GM21367 (cell line): ENCODE data around the gene GNLY.
"Not testable (repeated sequence)": the region's sequence is repeated elsewhere in the genome, so short reads cannot be mapped to it uniquely, and the experiment has no call there.

Source experiments
- ATAC-seq: cut with Tn5 transposase; IDR thresholded peaks from one replicate; pipeline ENCODE4 v1.9.1; 2021; ENCODE audit not compliant: unreplicated experiment

The GNLY gene

DNA sequence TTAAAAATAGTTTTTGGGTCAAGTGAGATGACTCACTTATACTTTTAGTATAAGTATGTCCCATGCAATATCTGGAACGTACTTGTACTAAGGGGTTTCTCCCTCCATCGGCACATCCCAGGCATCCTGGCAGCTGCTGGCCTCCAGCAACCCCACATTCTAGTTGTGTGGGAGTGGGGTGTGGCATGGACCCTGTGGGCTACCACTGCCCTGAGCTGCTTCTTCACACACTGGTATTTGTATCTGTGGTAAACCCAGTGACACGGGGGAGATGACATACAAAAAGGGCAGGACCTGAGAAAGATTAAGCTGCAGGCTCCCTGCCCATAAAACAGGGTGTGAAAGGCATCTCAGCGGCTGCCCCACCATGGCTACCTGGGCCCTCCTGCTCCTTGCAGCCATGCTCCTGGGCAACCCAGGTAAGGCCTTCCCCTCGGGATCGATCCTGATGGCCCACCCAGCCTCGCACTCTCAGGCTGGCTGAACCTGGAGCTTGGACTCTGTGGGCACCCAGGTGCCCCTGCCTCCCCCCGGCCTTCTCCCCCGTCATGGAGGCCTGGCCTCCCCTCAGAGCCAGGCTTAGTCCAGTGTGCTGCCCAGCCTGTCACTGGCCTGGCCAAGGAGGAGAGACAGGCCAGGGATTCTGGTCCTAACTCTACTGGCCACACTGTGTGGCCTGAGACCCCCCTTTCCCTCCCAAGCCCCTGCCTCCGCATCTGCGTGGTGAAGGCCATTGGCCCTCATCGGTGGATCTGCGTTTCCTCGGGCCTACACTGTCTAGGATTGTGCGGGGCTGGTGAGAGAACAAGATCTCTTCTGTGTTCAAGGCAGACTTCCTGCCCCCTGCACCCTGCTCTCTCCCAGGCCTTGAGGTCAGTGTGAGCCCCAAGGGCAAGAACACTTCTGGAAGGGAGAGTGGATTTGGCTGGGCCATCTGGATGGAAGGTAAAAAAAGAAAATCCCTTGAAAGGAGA lies at the start of gene GNLY:
TSS of gene GNLY (plus strand) at position 307 of the 974 bp plus-strand sequence. CDS start at position 368, 61 bp downstream.
- ATAC-seq = no peak

DNA sequence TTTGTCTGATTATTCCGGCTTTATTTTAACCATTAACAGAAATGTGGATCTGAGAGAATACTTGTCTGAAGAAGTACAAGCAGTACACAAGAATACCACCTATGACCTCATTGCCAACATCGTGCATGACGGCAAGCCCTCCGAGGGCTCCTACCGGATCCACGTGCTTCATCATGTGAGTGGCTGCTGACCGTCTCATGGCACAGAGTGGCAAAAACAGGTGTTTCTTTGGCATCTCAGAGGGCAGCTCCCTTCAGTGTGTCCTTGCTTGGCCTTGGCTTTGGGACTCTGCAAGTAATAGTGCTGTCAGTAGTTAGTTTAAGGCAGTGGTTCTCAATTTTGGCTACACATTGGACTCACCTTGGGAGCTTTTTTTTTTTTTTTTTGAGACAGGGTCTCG lies 49.2 kb upstream of the GNLY start:
- ATAC-seq = no peak

DNA sequence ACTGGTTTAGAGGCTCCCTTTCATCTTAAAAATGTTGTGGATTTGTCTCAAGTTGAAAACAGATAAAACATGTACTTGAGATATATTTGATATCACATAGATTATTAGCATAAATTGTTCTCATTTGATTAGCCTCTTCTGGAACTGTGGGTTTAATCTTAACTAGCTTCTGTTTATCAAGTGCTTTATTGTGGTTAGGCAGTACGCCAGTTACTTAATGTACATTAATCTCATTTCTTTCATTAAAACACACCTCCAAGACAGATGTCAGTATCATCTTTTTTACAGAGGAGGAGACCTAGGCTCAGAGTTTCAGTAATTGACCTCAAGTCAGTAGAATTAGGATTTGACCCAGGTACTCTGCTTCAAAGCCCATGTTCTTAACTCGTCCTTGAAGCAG lies 48.0 kb upstream of the GNLY start:
- no peak for ATAC-seq

DNA sequence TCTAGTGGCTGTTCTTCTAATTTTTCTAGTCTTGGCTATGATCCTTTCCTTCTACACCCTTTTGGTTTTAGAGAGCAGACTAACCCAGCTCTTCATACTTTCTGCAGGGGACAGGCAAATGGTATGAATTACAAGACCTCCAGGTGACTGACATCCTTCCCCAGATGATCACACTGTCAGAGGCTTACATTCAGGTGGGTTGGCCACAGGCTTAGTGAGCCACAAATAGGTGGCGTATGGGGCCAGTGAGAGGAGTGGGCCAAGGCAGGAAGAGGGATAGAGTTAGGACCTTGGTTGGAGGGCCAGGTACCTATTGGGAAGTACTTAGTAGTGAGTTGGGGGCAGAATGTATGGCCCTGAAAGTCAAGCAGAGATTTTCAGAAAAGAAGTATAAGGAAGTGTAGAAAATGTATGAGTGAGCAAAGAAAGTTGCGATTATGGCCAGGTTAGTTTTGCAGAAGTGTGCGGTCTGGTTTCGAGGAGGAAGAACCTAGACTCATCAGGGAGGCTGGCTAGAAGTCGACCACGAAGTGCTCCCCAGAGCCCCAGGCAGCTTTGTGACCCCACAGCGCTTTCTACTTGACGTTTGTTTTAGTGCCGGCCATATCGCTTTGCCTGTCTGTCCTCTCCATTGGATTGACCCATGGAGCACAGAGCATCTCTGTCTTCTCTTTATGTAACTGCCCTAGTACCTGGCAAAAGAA lies 46.2 kb upstream of the GNLY start:
- peak; percentile 80 for ATAC-seq

DNA sequence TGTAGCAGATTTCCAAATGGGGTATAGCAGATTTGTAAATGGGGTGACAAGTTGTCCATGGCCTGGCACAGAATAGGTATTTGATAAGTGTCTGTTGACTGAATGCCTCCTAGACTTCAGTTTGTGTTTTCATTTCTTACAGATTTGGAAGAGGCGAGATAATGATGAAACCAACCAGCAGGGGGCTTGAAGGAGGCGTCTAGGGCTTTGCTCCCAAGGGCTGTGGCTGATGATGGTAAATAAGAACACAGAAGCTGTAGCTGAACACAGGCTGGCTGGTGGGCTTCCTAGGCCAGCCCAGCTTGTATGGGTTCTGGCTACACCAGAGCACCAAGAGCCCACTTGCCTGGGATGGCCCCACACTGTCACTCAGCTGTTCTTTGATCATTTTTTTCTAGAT lies 45.5 kb upstream of the GNLY start:
- peak; percentile 17 for ATAC-seq

DNA sequence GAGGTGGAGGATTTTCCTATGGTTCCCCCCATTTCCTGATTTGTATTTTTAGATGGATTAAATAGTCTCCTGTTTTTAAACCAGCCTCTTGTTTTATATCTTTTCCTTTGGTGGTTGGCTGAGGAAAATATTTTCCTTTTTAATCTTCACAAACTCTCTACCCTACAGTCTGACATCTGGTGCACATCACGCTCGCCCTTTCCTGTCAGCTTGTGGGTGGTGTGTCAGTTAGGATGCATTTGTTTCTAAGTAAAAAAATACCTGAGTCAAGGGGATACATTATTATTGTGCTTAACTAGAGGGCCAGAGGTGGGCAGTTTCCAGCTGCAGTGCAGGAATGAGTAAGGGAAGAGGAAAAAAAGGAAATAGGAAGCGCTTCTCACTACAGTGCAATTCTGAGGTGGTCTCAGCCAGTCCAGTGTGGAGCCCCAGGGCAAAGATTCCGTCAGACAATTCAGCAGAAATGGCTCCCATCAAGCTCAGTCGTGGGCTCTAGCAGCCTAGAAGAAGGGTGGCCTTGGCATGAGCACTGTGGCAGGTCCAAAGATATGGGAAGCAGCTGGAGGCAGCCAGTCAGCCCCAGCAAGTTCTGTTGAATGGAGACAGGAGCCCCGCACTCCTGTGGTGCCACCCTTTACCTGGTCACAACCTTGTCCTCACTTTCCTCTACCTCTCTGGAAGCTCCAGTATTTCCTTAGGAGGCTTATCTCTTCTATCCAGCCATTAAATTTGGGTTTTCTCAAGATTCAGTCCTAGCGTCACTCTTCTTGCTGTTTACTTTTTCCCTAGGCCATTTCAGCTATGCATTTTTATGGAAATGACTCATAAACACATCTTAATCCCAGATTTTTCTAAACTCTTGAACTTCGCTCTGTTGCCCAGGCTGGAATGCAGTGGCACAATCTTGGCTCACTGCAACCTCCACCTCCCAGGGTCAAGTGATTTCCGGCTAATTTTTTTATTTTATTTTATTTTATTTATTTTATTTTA lies 44.7 kb upstream of the GNLY start:
- ATAC-seq = no peak

DNA sequence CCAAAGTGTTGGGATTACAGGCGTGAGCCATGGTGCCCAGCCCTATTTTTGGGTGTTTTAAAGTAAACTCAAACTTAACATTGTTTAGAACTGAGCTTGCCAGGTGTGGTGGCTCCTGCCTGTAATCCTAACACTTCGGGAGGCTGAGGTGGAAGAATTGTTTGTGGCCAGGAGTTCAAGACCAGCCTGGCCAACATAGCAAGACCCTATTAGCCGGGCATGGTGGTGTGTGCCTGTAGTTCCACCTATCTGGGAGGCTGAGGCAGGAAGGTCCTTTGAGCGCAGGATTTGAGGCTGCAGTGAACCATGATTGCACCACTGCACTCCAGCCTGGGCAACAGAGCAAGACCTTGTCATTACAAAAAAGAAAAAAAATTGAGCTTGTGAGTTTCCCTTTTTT lies 43.7 kb upstream of the GNLY start:
- ATAC-seq = no peak

DNA sequence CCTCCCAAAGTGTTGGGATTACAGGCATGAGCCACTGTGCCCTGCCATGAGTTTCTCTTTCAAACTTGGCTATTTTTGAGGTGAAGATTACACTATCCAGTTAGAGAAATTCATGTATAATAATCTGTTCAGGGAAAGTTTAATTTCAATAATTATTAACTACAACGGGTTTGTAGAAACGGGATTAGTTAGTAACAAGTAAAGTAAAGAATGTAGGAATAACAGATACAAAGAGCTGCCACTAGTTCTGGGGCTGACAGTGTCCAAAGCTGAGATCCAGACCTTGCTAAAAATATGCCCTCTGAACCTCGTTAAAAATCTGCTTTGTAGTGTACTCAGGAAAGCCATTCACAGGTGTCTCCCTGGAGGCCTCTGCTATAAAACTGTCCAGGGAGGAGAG lies 43.1 kb upstream of the GNLY start:
- no peak for ATAC-seq

DNA sequence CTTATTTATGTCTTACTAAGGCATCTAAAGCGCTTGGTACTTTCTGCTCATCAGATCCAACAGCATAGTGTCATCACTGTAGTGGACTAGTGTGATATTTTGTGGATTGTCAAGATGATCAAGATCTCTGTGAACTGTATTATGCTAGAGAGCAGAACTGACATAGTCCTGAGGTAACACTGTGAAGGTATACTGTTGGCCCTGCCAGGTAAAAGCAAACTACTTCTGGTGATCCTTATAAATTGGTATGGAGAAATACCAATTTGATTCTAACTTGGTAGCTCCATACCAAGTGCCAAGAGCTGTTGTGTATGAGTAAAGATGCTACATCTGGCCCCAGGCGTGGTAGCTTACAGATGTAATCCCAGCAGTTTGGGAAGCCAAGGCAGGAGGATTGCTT lies 42.1 kb upstream of the GNLY start:
- no peak for ATAC-seq

DNA sequence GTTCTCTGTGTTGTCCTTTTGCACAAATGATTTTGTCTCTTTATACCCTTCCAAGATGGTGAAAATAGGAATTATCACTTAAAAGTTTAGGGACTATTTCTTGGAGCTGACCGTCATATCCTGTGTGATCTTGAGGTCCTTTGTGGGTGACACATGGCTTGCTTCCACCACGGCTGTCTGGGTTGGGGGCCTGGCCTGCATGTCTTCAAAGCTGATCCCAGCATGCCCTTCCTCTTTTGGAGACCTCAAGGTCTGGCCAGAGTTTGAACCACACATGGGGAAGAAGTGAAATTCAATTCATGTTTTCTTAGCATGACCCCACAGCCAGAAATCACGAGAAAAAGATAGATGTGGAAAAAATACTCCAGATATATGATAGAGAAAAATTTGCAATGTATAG lies 40.2 kb upstream of the GNLY start:
- ATAC-seq = no peak

DNA sequence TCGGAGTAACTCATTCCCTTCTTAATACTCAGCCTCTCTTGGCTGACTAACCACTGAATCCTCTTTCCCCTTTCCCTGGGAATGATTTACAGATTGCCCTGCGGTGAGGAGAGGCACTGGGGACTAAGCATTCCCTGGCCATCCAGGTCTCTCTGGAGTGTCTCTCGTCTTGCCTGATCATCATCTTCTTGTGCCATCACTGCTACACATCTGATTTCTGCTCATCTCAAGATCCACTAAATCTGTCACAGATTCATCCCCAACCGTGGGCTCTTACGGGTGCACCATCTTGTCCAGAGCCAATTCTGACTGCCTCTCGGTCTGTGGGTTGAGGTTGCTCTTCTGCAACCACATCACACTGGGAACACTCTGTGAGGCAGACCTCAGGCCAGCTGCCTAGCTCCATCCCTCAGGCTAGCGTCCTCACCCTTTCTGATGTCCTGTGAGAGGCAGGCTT lies 38.2 kb upstream of the GNLY start:
- ATAC-seq = no peak

DNA sequence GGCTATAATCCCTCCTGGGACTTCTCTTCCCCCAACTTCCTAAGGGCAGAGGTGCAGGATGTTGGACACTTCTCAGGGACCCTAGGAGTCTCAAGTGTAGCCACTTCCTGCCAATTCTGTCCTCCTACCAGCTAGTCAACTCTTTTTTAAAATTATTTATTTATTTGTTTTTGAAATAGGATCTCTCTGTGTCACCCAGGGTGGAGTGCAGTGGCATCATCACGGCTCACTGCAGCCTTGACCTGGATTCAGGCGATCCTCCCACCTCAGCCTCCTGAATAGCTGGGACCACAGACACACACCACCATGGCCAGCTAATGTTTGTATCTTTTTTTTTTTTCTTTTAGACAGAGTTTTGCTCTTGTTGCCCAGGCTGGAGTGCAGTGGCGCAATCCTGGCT lies 37.7 kb upstream of the GNLY start:
- no peak for ATAC-seq

DNA sequence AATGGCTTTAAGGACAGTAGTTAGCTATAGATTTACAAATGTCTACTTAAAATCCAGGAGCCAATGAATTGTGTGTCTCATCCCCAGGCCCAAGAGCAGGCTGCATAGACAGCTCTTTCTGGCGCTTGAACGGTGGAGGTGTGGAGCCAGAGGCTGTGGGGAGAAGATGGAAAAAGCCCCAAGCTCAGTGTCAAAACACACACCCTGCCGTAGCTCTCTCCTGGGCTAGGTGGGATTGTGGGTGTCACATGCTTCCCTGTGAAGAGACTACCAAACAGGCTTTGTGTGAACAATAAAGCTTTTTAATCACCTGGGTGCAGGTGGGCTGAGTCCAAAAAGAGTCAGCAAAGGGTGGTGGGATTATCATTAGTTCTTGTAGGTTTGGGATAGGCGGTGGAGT lies 36.8 kb upstream of the GNLY start:
- not testable (repeated sequence) for ATAC-seq

DNA sequence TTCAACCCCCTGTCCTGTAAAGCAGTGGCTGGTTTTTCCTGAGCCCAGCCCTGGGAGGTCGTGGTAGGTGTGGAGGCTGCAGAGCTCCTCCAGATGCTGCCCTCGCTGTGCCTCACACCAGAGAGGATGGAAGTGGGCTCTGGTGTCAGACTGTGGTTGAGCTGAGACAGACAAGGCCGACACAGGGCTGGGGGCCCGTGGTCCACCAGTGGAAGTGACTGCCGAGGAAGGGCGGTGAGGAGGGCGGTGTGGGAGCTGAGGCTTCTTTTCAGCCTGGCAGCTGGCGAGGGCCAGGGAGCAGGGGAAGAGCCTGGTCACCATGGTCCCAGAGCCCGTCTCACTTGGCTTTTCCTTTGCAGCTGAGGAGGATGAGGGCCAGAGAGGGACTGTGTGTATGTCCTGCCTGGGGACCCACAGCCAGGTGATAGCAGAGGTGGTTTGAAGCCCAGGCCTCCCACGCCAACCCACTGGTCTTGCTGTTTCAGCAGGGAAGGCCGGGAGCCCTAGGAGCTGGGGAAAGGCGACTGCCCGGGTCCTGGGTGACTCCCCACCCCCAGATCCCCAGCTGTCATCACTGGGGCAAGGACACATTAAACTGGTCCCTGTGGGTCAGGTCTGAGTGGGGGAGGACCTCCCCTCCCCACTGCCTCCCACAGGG lies 34.7 kb upstream of the GNLY start:
- no peak for ATAC-seq

DNA sequence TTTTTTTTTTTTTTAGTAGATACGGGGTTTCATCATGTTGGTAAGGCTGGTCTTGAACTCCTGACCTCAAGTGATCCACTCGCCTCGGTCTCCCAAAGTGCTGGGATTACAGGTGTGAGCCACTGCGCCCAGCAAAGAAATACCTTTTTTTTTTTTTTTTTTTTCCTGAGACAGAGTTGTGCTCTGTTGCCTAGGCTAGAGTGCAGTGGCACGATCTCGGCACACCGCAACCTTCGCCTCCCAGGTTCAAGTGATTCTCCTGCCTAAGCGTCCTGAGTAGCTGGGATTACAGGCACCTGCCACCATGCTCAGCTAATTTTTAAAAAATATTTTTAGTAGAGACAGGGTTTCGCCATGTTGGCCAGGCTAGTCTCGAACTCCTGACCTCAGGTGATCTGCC lies 33.9 kb upstream of the GNLY start:
- not testable (repeated sequence) for ATAC-seq

DNA sequence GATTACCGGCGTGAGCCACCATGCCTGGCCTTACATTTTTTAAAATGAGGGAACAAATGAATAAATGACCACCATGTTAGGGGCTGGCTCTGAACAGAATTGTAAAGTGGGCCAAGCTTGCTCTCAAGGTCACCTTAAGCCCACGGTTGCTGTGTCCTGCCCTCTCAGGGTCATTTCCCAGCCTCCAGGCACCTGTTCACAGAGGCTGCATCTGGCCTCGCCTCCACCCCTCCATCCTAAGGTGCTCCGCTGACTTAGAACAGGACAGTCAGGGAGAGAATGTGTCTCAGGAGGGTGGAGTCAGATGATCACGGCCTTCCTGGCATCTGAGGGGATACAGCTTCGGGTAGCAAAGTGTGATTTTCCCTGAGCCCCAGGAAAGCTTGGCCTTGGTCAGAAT lies 33.4 kb upstream of the GNLY start:
- no peak for ATAC-seq

DNA sequence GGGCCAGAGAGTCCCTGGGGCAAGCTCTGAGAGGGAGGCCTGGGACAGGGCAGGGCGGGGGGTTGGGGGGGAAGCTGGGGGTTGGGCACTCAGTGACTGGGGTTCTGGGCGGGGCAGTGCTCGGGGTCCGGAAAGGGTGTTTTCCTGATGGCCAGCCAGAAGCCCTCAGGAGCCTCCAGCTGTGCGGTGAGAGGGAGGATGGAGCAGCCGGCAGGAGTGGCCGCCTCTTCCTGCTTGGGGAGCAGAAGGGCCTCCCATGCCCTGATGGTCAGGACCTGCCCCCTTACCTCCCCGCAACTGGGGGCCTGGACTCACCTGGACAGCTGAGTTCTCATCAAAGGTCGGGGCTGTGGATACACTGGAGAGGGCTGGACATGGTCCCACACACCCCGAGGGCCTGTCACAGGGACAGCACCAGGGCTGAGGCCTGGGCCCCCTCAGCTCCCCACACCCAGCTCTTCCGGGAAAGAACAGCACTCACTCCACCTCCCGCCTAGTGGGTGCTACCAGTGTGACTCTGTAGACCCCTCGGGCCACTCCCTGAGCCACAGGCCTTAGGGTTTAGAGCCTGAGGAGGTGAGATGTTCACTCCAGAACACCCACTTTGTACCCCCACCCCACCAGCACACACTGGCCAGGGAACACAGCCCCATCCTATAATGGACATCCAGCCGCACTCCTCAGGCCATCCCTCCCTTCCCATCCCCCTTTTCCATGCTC lies 32.9 kb upstream of the GNLY start:
- ATAC-seq = no peak

DNA sequence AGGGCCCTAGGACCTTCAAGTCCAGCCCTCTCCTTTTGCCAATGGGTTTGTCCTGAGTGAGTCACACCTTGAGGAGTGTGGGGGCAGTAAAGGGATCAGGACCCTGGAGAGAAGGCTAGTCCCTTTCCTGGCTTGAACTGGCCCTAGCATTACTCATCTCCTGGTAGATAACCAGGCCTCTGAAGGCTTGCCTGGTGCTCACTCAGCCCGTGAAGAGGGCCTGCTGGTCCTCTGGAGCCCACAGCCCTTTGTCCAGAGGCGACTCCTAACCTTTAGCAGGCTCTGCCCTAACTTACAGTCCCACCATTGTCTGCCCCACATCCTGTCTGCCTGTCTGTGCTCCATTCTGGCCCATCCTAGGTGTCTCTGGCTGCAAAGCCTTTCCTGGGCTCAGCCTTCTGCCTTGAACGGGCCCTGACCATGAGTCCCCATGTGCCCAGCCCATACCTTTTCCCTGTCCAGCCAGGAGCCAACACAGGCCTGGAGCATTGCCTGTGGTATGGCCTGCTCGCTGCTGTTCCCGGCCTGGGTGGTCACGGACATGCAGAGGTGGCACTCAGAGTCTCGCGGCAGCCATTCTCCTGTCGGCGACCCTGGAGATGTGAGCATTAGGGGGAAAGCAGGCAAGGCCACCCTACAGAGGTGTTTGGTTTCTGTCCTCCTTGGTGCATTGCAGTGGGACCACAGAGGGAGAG lies 31.1 kb upstream of the GNLY start:
- ATAC-seq = no peak
